ENCODE results near the gene ZNF629.

The ZNF629 gene

GRCh38 chr16:30747331-30747730 is 39.7 kb downstream of the ZNF629 start:
- no peak for DNase-seq

- DNase-seq, result no peak
These were observed 40.3 kb downstream of the ZNF629 start for GRCh38 chr16:30746638-30747175.

DNA sequence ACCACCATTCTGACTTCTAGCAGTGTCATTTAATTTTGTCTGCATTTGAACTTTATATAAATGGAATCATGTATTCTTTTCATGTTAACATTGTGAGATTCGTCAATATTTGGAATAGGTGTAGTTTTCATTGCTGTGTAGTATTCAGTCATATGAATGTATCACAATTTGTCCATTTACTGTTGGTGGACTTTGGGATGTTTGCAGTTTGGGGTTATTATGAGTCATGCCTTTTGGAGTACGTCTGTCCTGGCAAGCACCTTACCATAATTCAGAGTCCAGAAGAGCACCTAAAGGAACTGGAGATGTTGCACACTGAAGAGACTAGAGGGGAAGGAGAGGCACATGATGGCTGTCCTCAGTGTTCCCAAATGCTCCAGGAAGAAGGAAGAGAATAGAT is 41.9 kb downstream of the ZNF629 start:
- DNase-seq, result no peak

GRCh38 chr16:30744183-30744582 is 42.8 kb downstream of the ZNF629 start:
- DNase-seq, result no peak

DNA sequence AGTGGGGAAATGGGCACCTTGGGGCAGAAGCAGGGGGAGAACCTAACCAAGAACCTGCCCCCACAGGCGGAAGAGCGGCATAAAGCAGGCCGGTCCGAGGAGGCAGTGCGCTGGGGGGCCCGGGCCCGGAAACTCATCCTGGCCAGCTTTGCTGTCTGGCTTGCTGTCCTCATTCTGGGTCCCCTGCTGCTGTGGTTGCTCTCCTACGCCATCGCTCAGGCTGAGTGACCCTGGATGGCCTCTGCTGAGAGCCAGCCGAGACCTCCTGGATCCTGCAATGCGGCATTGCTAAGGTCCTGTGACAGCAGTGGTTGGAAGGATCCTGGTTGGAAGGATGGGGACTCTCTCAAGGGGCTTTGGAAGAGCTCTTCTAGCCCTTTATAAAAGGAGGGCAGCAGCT is 43.3 kb downstream of the ZNF629 start:
- DNase-seq, result no peak

DNA sequence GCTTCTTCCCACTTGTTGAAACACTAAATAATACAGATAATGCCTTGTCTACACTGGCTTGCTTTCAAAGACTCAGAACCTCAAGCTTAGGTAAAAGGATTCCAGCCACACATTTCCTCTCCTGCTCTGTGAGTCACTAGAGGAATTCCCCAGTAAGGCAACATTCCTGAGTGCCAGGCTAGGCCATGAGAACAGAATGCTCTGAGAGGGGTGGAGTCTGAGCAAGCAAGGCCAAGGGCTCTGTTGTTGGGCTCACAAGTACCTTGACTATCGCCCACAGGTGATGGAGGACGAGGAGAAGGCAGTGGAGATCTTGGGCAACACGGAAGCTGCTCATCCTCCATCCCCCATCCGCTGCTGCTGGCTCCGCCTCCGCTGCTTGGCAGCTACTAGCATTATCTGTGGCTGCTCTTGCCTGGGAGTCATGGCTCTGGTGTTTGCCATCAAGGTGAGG is 45.5 kb downstream of the ZNF629 start:
- DNase-seq, result no peak

DNA sequence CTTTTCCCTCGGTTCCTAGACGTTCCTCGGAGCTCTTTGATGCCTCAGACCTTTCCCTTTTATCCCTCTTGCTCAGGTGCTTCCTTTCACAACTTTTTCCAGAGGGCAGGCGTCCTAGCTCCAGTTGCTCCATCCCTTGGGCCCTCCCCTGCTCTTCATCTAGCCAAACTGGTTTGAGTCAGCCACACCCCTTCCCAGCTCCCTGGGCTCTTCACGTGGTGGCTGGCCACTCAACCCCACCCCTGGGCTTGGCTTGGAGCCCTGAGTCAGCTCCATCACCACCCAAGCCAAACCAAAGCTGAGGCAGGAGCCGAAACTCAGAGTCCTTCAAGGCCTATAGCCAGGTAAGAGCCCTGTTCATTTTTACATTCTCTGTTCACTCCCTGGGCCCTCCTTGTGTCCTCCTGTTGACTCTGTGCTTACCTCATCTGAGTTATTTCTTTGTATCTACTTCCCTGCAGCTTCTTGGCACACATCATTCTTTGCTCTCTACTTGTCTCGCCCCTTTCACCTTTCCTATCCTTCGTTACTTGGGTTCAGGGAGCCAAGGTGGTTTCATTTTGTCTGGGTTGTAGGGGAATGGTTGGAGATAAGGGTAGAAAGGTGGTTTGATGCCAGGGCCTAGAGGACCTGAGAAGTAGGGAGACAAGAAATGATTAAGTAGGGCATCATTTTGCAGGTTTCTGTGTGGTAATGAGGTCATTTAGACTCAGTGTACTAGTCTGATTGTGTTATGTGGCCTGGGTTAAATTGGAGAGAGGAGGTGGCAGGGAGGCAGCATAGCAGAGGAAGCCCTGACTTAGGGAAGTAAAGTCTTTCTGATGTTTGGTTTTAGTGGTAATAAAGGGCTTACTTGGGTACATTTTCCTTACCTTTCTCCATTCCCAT is 46.4 kb downstream of the ZNF629 start:
- DNase-seq, result no peak

GRCh38 chr16:30738984-30739951 is 47.7 kb downstream of the ZNF629 start:
- no peak for DNase-seq

DNA sequence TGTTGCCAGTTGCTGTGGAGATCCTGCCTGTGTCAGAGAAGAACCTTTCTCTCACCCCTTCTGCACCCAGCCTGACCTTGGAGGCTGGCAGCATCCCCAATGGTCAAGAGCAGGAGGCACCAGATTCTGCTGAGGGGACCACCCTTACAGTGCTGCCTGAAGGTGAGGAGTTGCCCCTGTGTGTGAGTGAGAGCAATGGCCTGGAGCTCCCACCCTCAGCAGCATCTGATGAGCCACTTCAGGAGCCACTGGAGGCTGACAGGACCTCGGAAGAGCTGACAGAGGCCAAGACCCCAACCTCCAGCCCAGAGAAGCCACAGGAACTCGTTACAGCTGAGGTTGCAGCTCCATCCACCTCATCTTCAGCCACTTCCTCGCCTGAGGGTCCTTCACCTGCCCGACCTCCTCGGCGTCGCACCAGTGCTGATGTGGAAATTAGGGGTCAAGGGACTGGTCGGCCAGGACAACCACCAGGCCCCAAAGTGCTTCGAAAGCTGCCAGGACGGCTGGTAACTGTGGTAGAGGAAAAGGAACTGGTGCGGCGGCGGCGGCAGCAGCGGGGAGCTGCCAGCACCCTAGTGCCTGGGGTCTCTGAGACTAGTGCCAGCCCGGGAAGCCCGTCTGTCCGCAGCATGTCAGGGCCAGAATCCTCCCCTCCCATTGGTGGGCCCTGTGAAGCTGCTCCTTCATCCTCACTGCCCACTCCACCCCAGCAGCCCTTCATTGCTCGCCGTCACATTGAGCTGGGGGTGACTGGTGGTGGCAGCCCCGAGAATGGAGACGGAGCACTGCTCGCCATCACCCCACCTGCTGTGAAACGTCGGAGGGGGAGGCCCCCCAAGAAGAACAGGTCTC is 49.0 kb downstream of the ZNF629 start:
- no peak for DNase-seq

GRCh38 chr16:30736995-30737793 is 49.8 kb downstream of the ZNF629 start:
- no peak for DNase-seq

DNA sequence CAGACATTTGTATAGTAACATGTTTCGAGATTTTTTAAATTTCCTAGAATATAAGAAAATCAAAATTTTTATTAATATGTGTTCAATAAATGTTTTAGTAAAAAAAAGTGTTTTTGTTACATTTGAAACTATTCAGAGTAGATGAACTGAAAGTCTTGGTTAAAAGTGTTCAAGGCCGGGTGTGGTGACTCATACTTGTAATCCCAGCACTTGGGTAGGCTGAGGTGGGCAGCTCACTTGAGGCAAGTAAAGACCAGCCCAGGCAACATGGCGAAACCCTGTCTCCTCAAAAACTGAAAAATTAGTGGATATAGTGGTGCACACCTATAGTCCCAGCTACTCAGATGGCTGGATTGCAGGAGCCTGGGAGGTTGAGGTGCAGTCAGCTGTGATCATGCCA is 55.6 kb downstream of the ZNF629 start:
- no peak for DNase-seq

DNA sequence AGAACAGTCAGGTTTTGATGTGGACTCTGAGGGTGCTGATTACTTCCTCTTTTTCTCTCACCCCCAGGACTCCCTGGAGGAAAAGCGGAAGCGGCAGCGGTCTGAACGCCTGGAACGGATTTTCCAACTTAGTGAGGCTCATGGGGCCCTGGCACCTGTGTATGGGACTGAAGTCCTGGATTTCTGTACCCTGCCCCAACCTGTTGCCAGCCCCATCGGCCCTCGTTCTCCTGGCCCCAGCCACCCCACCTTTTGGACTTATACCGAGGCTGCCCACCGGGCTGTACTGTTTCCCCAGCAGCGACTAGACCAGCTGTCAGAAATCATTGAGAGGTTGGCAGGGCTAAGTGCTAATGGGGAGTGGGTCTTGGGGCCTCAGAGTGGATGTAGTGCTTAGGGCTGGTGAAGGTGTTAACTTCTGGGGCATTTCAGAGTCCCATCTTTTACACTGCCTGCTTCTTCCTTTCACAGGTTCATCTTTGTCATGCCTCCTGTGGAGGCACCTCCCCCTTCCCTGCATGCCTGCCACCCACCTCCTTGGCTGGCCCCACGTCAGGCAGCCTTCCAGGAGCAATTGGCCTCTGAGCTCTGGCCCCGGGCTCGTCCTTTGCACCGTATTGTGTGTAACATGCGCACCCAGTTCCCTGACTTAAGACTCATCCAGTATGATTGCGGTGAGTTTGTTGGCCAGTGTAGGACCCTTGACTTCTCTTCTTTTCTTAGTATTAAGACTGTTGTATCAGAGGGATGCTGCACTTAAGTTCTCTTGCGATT is 57.9 kb downstream of the ZNF629 start:
- no peak for DNase-seq
